HepG2 (cell line): ENCODE data around the gene TASP1. TPM values are rescaled to one million over a fixed set of nuclear protein-coding genes. Genes with fewer than 3 reads are reported as not detected.

Source experiments
- ATAC-seq: fragments of 200-7000 bp; cut with Tn5 transposase; 3 replicates; pipeline ENCODE4 v1.9.1; 2020; ENCODE audit warnings: mild to moderate bottlenecking, moderate library complexity
- BruUV-seq: library from RNA; stranded (reverse); fragments of 400-500 nt; replicated peaks from 2 replicates; lab custom pipeline; 2021; lab: Mats Ljungman, UMichigan
- CTCF ChIA-PET: fragments of 300-600 bp; formaldehyde crosslinking; extraction: SDS; loops from one replicate; lab custom pipeline; 2021; ENCODE audit warnings: low total read pairs, inconsistent platforms, low intra/inter-chr PET ratio; lab: Yijun Ruan, JAX
- POLR2A ChIA-PET: fragments of 350-600 bp; sonication (Branson Sonifier 250); formaldehyde crosslinking; loops from one replicate; lab custom pipeline; 2020; ENCODE audit warnings: antibody characterized with exemption, inconsistent platforms; lab: Yijun Ruan, JAX
- DNase-seq: peaks from one replicate; pipeline ENCODE4 v3.0.0-alpha.2; 2015; ENCODE audit warnings: low spot score
- FAIRE-seq: peaks from 3 replicates; lab custom pipeline; 2011; peaks lifted over from hg19 to GRCh38; lab: Jason Lieb, UNC
- H2AFZ ChIP-seq: one replicate; pipeline ENCODE4 v1.6.1; 2011; ENCODE audit warnings: low read length, inconsistent platforms
- H3K27ac ChIP-seq: fragments of 300-600 bp; 3 replicates; pipeline ENCODE4 v1.8.0; 2011; ENCODE audit warnings: mixed run types, mild to moderate bottlenecking, mixed read lengths, low read length, inconsistent platforms; ENCODE audit not compliant: insufficient read depth; ENCODE audit errors: extremely low read length
- H3K27me3 ChIP-seq, 2 experiments: fragments of 200-600 bp in 1 of 2; 2 replicates in 1 of 2; 3 replicates in 1 of 2; pipeline versions ENCODE4 v1.6.0 to v1.8.0; 2011; ENCODE audit warnings: low read length in 2 of 2, mild to moderate bottlenecking in 2 of 2, moderate library complexity in 2 of 2, inconsistent platforms in 1 of 2; ENCODE audit not compliant: insufficient read depth in 2 of 2, control insufficient read depth in 1 of 2
- H3K36me3 ChIP-seq, 2 experiments: fragments of 200-600 bp in 1 of 2; replicated peaks in 1 of 2; 2 replicates in 1 of 2; 3 replicates in 1 of 2; pipeline versions ENCODE4 v1.5.1 to v1.8.0; 2011; ENCODE audit warnings: low read length in 2 of 2, inconsistent platforms in 1 of 2; ENCODE audit not compliant: insufficient read depth in 2 of 2, control insufficient read depth in 1 of 2
- H3K4me1 ChIP-seq: 2 replicates; pipeline ENCODE4 v1.5.1; 2012; ENCODE audit warnings: low read length, inconsistent platforms; ENCODE audit not compliant: insufficient read depth
- H3K4me2 ChIP-seq: 2 replicates; pipeline ENCODE4 v1.6.0; 2011; ENCODE audit warnings: low read depth, low read length, inconsistent platforms
- H3K4me3 ChIP-seq, 3 experiments: fragments of 200-600 bp in 1 of 3; sonication (generic), shearing (Covaris generic) in 1 of 3; replicated peaks in 1 of 3; 2 replicates each; pipeline ENCODE4 v1.5.1; 2011 to 2016; ENCODE audit warnings: low read length in 3 of 3, inconsistent platforms in 2 of 3, low read depth in 2 of 3, mild to moderate bottlenecking in 2 of 3, control low read depth in 1 of 3, mixed read lengths in 1 of 3; ENCODE audit not compliant: insufficient read depth in 1 of 3
- H3K79me2 ChIP-seq: one replicate; pipeline ENCODE4 v1.6.1; 2011; ENCODE audit warnings: low read length, inconsistent platforms; ENCODE audit not compliant: insufficient read depth
- H3K9ac ChIP-seq: 2 replicates; pipeline ENCODE4 v1.6.0; 2011; ENCODE audit warnings: mild to moderate bottlenecking, low read depth, low read length, inconsistent platforms; ENCODE audit not compliant: insufficient read depth
- H3K9me3 ChIP-seq: 2 replicates; pipeline ENCODE4 v1.5.1; 2012; ENCODE audit warnings: mild to moderate bottlenecking, low read length
- H4K20me1 ChIP-seq: 2 replicates; pipeline ENCODE4 v1.6.0; 2011; ENCODE audit warnings: inconsistent platforms, mild to moderate bottlenecking, low read length, moderate library complexity; ENCODE audit not compliant: insufficient read depth
- ERF ChIP-seq: IDR thresholded peaks from 2 replicates; pipeline ENCODE4 v1.6.1; 2018; ENCODE audit warnings: missing biosample characterization, missing genetic modification reagents
- FIP1L1 ChIP-seq: fragments of 200-400 bp; formaldehyde crosslinking; IDR thresholded peaks from 2 replicates; pipeline ENCODE4 v1.6.1; 2018; ENCODE audit warnings: low read depth, mild to moderate bottlenecking, low read length, moderate library complexity, borderline replicate concordance; ENCODE audit not compliant: insufficient read depth
- MTA1 ChIP-seq: sonication (generic); formaldehyde crosslinking; IDR thresholded peaks from 2 replicates; pipeline ENCODE4 v1.4.0; 2020; ENCODE audit warnings: missing genetic modification reagents, mild to moderate bottlenecking, borderline replicate concordance
- SP140L ChIP-seq: sonication (generic); formaldehyde crosslinking; IDR thresholded peaks from 2 replicates; pipeline ENCODE4 v1.4.0; 2020; ENCODE audit warnings: missing genetic modification reagents, borderline replicate concordance
- ZBTB1 ChIP-seq: sonication (generic); formaldehyde crosslinking; IDR thresholded peaks from 2 replicates; pipeline ENCODE4 v1.4.0; 2020; ENCODE audit warnings: missing genetic modification reagents, borderline replicate concordance
- ZBTB7A ChIP-seq: sonication (generic); formaldehyde crosslinking; IDR thresholded peaks from 2 replicates; pipeline ENCODE4 v1.8.0; 2022; ENCODE audit warnings: mild to moderate bottlenecking, missing genetic modification reagents
- ZNF556 ChIP-seq: sonication (generic); formaldehyde crosslinking; IDR thresholded peaks from 2 replicates; pipeline ENCODE4 v1.4.0; 2020; ENCODE audit warnings: mild to moderate bottlenecking, missing genetic modification reagents, borderline replicate concordance
- WGBS: methylation state at CpG from one replicate; pipeline ENCODE4 v1.1.6; 2017; ENCODE audit warnings: low lambda C conversion rate; 5-methylcytosine and 5-hydroxymethylcytosine counted together
- in situ Hi-C: cut with HindIII; loops from 2 replicates; pipeline ENCODE4 v1.10.0; 2017; ENCODE audit warnings: low pct_unique_long_range_greater_than_20kb; ENCODE audit not compliant: extremely low pct_ligation_motif_present
- intact Hi-C: fragments of 100-400 bp; cut with micrococcal nuclease; formaldehyde crosslinking; loops from one replicate; pipeline ENCODE4 v1.10.0; 2022; ENCODE audit not compliant: unreplicated experiment
- polyA plus RNA-seq, 8 experiments: library from polyadenylated mRNA; depleted of rRNA in 3 of 8; stranded (reverse) in 7 of 8; unstranded in 1 of 8; fragments of >200 nt; fragmentation: Illumina TruSeq in 4 of 8; extraction: Trizol in 4 of 8; gene quantifications; 2 replicates each; pipeline versions ENCODE4 v1.2.1 to v1.2.3, GENCODE V29; 2011 to 2016; ENCODE audit warnings: low read depth in 4 of 8, missing spikeins in 1 of 8, mixed read lengths in 1 of 8; ENCODE audit not compliant: insufficient read depth in 1 of 8
- total RNA-seq, 5 experiments: library from RNA; depleted of rRNA; stranded (reverse); fragments of >200 nt; fragmentation: Illumina TruSeq; extraction: Trizol; gene quantifications; 2 replicates each; pipeline ENCODE4 v1.2.3, GENCODE V29; 2016; ENCODE audit warnings: low read depth in 1 of 5
- TF ChIP-seq, protein P1 (sequence below): sonication (generic); formaldehyde crosslinking; IDR thresholded peaks from 2 replicates; pipeline ENCODE4 v1.4.0; 2020; ENCODE audit warnings: missing genetic modification reagents
- TF ChIP-seq, protein P2 (sequence below): sonication (generic); formaldehyde crosslinking; IDR thresholded peaks from 2 replicates; pipeline ENCODE4 v1.9.0; 2022; ENCODE audit warnings: missing genetic modification reagents, mild to moderate bottlenecking, borderline replicate concordance
- TF ChIP-seq, protein P3 (sequence below): IDR thresholded peaks from 2 replicates; pipeline ENCODE4 v1.6.1; 2016; ENCODE audit warnings: low read depth, control low read depth
- TF ChIP-seq, protein P4 (sequence below): sonication (generic); formaldehyde crosslinking; IDR thresholded peaks from 2 replicates; pipeline ENCODE4 v1.5.1; 2020; ENCODE audit warnings: mild to moderate bottlenecking, missing genetic modification reagents, moderate library complexity
- TF ChIP-seq, protein P5 (sequence below): sonication (generic); formaldehyde crosslinking; IDR thresholded peaks from 2 replicates; pipeline ENCODE4 v1.5.1; 2020; ENCODE audit warnings: missing genetic modification reagents, mild to moderate bottlenecking, borderline replicate concordance

The TASP1 gene
- total and polyA plus RNA-seq, 2 of the 13 experiments (the other 11 are each of a cell fraction or from before 2014, with no cell fraction given), result 10.0 to 25.2 TPM

DNA sequence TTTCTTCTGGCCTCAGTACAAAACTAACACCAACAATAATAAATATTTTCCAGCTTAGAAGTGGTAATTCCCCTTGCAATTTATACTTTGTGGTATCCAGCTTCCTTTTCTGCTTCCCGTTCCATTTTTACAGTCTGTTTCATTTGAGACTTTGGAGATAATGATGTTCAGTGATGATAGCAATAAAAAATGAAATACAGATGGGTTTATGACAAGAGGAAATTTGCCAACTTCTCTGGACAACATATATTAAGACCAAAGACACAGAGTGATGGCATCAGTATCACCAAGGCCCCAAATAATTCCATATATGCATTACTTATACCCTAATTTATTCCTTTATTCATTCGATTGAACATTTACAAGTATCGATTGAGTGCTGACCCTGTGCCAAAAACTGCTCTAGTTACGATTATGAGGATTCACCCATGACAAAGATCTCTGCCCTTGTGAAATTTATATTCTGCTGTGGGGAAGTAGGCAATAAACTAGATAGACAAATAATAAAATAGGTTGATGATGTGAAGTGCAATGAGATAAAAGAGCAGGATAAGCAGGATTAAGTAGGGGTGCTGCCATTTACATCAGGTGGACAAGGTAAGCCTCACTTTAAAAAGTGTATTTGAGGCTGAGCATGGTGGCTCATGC is 18.1 kb upstream of the TASP1 start:
- POLR2A ChIA-PET, result no interaction called here
- no peaks in the 10 kb centered on the region for H3K79me2 ChIP-seq
- TF ChIP-seq SP140L (CRISPR knock-in tag), result no peak
- TF ChIP-seq, protein P1, sequence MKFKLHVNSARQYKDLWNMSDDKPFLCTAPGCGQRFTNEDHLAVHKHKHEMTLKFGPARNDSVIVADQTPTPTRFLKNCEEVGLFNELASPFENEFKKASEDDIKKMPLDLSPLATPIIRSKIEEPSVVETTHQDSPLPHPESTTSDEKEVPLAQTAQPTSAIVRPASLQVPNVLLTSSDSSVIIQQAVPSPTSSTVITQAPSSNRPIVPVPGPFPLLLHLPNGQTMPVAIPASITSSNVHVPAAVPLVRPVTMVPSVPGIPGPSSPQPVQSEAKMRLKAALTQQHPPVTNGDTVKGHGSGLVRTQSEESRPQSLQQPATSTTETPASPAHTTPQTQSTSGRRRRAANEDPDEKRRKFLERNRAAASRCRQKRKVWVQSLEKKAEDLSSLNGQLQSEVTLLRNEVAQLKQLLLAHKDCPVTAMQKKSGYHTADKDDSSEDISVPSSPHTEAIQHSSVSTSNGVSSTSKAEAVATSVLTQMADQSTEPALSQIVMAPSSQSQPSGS (CRISPR knock-in tag), result no peak
- TF ChIP-seq, protein P2, sequence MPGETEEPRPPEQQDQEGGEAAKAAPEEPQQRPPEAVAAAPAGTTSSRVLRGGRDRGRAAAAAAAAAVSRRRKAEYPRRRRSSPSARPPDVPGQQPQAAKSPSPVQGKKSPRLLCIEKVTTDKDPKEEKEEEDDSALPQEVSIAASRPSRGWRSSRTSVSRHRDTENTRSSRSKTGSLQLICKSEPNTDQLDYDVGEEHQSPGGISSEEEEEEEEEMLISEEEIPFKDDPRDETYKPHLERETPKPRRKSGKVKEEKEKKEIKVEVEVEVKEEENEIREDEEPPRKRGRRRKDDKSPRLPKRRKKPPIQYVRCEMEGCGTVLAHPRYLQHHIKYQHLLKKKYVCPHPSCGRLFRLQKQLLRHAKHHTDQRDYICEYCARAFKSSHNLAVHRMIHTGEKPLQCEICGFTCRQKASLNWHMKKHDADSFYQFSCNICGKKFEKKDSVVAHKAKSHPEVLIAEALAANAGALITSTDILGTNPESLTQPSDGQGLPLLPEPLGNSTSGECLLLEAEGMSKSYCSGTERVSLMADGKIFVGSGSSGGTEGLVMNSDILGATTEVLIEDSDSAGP, result no peak
- TF ChIP-seq, protein P3, sequence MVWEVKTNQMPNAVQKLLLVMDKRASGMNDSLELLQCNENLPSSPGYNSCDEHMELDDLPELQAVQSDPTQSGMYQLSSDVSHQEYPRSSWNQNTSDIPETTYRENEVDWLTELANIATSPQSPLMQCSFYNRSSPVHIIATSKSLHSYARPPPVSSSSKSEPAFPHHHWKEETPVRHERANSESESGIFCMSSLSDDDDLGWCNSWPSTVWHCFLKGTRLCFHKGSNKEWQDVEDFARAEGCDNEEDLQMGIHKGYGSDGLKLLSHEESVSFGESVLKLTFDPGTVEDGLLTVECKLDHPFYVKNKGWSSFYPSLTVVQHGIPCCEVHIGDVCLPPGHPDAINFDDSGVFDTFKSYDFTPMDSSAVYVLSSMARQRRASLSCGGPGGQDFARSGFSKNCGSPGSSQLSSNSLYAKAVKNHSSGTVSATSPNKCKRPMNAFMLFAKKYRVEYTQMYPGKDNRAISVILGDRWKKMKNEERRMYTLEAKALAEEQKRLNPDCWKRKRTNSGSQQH (CRISPR knock-in tag), result no peak
- TF ChIP-seq, protein P4, sequence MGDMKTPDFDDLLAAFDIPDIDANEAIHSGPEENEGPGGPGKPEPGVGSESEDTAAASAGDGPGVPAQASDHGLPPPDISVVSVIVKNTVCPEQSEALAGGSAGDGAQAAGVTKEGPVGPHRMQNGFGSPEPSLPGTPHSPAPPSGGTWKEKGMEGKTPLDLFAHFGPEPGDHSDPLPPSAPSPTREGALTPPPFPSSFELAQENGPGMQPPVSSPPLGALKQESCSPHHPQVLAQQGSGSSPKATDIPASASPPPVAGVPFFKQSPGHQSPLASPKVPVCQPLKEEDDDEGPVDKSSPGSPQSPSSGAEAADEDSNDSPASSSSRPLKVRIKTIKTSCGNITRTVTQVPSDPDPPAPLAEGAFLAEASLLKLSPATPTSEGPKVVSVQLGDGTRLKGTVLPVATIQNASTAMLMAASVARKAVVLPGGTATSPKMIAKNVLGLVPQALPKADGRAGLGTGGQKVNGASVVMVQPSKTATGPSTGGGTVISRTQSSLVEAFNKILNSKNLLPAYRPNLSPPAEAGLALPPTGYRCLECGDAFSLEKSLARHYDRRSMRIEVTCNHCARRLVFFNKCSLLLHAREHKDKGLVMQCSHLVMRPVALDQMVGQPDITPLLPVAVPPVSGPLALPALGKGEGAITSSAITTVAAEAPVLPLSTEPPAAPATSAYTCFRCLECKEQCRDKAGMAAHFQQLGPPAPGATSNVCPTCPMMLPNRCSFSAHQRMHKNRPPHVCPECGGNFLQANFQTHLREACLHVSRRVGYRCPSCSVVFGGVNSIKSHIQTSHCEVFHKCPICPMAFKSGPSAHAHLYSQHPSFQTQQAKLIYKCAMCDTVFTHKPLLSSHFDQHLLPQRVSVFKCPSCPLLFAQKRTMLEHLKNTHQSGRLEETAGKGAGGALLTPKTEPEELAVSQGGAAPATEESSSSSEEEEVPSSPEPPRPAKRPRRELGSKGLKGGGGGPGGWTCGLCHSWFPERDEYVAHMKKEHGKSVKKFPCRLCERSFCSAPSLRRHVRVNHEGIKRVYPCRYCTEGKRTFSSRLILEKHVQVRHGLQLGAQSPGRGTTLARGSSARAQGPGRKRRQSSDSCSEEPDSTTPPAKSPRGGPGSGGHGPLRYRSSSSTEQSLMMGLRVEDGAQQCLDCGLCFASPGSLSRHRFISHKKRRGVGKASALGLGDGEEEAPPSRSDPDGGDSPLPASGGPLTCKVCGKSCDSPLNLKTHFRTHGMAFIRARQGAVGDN (CRISPR knock-in tag), result no peak
- no peak for TF ChIP-seq ZBTB7A (CRISPR knock-in tag)
- TF ChIP-seq ZBTB1, result no peak
- TF ChIP-seq FIP1L1, result no peak
- TF ChIP-seq ZNF556, result no peak
- TF ChIP-seq, protein P5, sequence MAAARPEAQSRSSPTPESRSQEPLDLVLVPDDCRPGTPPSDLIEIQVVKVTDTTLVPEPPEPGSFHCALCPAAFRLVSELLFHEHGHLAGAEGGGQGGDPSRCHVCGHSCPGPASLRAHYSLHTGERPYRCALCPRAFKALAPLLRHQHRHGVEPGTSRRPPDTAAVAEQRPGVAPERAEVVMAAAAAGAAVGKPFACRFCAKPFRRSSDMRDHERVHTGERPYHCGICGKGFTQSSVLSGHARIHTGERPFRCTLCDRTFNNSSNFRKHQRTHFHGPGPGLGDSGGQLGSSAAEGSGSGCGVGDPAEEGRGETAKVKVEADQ (CRISPR knock-in tag), result no peak
- no peak for TF ChIP-seq MTA1 (CRISPR knock-in tag)
- TF ChIP-seq ERF (CRISPR knock-in tag), result no peak

More for the DNA sequence above, 18.1 kb upstream of the TASP1 start:
- DNase-seq, result no peak
- Histone ChIP-seq H3K27ac (no peak overlapping the region), H4K20me1 (no peaks in the 10 kb centered on the region), H3K4me3 (no peak overlapping the region), H3K27me3 (peaks cover 0 to 5% of the 10 kb centered on the region in 2 experiments; a peak in 4 of 5 replicates), H3K9me3 (no peaks in the 10 kb centered on the region), H3K4me2 (no peak overlapping the region), H2AFZ (no peak overlapping the region), H3K9ac (no peak overlapping the region), H3K4me1 (no peaks in the 10 kb centered on the region), H3K36me3 (no peaks in the 10 kb centered on the region)
- no TSS peak for BruUV-seq
- 27% methylated on average over 4 of the region's 4 CpGs for WGBS
- FAIRE-seq, result no peak
- intact Hi-C loops (no loop called here), in situ Hi-C loops (no loop called here)
- no peak for ATAC-seq
- CTCF ChIA-PET, result no interaction called here
